Putamen (tissue), 1 donor: ENCODE data around the gene MRPS10.
A peak's percentile ranks its signal among the peaks of the same experiment; 100 is the strongest.
"Not testable (repeated sequence)": the region's sequence is repeated elsewhere in the genome, so short reads cannot be mapped to it uniquely, and the experiment has no call there.

Source experiments
- DNase-seq: peaks from one replicate; pipeline ENCODE4 v3.0.0-alpha.2; 2016; ENCODE audit warnings: low spot score

Gene MRPS10

DNA sequence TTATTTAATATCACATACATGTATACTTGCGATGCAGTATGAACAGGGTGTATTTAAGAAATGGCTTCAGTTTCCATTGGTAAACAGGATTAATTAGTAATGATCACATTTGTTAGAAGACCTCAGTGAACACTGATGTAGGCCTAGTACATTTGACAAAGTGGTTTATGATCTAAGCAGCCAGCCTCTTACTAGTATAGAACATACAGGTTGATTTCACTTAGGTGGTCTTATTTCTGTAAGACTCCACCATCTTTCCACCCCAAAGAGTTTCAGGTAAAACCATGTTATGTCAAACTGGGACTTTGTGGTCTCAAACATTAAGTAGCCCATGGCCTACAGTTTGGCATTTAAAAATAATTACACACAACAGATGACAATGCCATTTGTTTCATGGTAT, 20.2 kb upstream of the MRPS10 start:
- no peak for DNase-seq

DNA sequence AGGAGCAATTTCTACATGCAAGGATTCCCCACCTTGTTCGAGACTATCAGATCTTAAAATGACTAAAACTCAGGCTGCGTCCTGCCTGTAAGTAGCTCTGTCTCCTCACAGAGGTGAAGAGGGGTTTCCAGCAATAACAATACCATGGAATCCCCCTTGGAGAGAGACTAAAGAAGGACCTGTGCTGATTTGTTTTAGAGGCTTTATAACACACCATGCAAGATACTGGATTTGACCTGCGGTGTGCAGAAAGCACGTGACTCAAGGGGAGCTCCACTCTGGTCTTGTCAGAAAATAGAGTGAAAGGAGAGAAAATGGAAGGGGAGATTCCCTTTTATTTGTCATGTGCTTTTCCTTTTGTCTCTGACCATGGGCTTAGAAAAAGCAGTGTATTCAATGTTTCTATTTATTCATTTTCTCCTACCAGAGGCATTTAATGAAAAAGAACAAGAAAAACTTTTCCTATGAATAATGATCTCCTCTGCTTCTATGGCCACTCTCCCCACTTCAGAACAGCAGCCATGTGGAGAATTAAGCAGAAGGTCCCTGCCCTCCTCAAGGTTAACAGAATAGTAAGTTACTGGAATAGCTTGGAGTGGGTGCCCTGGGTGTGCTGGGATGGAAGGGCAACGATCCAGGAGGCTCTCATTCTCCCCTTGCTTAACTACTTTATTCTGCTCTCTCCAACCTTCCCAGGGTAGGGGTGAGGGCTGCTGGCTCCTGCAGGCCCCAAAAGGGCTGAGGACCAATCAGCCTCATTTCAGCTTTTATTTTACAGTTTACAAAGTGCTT, 19.2 kb upstream of the MRPS10 start:
- no peak for DNase-seq

DNA sequence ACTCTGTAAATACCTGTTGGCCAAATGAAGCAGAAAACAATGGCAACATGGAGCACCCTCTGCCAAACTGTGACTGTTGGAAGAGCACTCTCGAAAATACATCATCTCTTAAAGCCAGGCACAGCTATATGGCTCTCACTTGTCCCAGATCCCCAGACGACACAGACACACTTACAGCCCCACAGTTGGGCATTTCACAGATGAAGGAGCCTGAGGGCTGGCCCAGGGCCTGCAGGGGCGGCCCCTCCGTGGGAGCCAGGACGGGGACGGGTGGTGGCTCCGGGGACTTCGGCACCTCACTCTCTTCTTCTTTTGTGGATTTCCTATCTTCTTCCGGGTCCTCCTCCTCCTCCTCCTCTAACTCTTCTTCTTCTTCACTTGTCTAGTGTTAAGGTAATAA, 18.4 kb upstream of the MRPS10 start:
- no peak for DNase-seq

DNA sequence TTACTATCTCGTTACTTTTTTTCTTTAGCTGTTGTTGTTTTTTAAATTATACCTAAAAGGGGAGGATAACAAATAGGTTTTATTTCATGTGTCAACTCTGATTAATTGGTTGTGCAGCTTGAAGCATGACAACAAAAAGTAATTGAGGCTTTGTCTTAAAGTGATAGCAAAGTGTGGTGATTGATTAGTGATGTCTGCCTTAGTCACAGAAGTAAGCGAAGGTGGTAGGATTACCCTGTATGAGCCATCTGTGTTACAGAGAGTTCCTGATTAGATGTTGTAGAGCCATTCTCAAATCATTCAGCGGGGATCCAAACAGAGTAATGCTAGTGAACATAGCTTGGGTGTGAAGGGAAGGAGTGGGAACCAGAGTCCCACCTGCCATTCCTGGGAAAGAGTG, 14.4 kb upstream of the MRPS10 start:
- DNase-seq = no peak

DNA sequence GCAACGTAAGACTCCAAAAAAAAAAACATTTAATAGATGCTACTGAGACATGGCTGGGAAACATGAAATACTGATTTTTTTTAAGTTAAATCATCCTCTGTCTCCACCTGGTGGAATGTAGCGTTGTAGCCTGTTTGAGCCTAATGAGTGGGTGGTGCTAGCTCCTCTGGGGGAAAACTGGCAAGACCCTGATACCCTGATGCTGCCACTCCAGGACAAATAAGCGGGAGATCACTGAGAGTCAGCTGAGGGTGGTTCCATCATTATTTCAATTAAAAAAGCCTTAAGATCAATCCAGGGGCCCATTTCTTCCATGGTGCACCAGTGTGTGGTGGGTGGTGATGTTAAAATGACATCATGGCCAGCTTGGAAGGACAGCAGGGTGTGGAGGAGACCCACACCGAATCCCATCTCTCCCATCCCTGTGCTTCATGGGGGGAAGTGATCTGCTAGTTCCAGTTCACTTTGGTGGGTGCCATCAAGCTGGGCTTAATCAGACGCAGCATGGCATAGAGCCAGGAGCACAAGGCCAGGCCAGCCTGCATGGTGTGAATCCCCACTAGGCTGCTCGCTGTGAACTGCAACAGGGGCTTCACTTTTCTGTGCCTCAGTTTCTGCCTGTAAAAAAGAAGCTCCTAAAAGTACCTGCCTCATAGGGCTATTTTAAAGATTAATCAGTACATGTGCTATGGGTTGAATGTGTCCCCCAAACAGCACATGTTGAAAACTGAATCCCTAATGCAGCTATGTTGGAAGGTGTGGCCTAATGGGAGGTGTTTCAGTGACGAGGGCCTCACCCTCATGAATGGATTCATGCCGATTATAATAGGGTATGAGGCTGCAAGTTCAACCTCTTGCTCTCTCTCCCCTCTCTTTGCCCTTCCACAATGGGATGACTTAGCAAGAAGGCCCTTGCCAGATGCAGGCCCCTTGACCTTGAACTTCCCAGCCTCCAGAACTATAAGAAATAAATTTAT, 13.0 kb upstream of the MRPS10 start:
- no peak for DNase-seq

DNA sequence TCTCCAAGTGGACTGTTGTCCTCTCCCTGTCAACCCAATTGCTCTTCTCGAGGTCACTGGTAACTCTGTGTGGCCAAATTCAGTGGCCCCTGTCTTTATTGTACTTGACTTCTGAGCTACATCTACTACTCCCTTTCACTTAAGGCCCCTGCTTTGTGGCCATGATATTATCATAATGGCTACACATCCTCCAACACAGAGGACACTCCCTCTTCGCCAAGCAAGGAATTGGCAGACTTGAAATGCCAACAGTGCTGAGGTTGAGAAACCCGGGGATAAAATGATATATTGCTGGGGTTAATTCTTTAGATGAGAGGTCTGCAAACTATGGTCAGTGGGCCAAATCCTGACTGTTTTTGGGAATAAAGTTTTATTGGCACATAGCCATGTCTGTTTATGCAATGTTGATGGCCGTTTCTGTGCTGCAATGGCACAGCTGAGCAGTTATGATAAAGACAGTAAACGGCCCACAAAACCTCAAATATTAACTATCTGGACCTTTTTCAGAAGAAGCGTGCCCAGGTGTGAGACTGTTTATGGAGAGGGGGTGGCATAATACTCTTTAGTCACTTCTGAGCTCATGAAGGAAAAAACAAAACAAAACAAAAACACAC, 12.0 kb upstream of the MRPS10 start:
- DNase-seq = no peak

DNA sequence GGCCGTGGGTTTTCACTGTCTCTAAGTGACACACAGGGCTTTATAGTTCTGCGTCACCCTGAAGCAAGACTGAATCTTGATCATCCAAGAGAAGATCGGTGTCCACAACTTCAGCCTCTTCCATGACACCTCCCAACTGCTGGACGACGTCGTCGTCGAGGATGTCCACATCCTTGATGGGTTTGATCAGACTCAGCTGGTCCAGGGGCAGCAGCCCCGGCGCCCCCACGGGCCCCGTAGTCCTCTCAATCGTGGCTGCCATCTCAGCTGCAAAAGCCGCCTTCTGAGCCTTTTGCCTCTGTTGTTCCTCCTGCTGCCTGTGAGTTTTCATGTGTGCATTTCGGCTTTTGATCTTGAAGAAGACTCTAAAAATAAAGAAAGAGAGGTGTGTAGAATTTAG, 10.6 kb upstream of the MRPS10 start:
- DNase-seq = no peak

DNA sequence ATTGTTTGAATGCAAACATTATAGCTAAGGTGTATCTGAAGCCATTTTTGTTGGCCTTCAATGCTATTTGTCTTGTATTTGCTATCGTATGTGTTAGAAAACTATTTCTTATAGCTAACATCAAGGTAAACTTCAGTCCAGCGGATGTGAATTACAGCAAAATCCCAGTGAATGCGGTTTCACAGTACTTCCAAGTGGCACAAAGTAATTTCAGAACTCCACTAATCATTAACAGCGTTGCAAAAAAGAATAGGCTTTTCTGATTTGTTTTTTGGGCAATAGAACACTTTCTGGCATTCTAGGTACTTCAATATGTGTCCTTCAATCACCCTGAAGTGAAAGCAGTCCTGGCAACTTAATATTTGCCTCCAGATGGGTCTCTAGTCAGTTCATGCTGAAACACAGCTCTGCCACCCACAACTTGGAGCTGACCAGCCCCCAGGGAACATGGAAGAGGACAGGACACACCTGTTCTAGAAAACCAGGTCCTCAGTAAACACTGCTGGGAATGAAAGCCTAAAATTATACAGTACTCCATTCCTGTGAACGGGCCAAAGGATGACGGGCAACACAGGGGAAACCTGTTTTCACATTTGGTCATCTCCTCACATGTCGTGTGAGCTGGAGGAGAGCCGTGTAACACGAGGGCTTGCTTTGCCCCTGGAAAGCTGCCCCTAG, 9.7 kb upstream of the MRPS10 start:
- DNase-seq = no peak

DNA sequence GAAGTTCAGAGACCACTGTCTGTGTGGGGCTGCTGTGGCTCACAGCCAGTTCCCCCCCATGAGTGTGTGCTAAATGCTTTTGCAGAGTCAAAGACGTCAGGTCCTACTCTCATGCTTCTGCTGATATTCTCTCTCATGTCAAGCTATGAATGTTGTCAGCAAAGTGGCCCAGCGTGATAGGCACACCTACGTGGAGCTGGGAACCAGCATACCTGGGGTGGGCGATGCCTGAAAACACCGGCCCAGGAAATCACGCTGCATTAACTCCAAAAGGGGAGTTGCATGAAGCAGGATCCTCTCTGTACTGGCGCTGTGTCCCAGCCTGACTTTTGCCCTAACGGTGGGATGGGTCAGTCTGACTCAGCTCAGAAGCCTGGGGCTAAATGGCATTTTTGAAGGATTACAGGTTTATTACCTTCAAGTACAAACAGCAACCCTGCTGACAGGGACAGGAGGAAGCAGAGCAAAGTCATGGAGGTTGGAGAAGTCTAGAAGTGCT, 9.0 kb upstream of the MRPS10 start:
- DNase-seq = no peak

DNA sequence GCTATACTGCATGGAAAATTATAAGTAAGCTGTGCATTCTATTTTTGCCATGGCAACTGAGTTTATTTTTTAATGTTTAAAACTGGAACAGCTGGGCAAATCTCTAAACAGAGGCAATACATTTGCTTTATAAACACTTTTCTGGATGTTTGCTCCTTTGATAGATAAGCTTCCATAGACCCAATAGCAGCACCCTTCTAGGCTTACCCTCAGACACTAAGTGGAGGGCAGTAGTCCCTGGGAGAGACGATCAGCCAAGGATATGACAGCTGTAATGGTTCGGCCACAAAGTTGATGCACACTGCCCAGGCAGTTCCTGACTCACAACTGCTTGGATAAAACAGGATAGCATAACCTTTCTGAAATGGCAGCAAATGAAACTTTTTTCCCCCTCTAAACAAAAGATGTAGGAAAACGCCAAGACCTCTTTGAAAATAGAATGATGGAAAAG, 8.5 kb upstream of the MRPS10 start:
- no peak for DNase-seq

DNA sequence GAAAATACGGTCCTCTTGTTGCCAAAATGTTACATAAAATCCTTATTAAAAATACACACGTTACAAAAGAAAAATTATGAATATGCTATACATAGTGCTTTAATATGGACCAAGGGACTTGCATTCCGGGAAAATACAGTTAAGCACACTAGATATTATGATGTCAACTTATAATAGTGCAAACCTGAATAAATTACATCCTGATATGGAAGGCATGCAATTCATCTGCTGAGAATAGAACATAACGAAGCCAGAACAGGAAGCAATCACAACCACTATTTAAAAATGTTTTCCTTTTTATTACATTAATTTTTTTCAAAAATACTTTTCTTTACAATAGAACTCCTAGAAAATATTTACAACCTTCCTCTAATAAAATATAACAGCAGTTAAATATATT, 7.8 kb upstream of the MRPS10 start:
- DNase-seq = no peak

DNA sequence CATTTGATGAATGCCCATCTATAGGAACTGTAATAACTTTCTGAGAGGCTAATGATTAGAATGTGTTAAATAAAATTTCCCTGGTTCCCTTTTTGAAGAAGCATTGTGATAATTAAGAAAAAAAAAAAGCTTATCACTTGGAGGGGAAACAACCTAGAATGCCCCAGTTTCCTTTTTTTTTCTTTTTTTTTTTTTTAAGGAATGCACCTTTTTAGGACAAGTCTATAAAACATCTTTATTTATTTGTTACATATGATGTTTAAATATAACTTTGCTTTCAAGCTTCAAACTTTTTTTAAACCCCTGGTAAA, 7.3 kb upstream of the MRPS10 start:
- no peak for DNase-seq

DNA sequence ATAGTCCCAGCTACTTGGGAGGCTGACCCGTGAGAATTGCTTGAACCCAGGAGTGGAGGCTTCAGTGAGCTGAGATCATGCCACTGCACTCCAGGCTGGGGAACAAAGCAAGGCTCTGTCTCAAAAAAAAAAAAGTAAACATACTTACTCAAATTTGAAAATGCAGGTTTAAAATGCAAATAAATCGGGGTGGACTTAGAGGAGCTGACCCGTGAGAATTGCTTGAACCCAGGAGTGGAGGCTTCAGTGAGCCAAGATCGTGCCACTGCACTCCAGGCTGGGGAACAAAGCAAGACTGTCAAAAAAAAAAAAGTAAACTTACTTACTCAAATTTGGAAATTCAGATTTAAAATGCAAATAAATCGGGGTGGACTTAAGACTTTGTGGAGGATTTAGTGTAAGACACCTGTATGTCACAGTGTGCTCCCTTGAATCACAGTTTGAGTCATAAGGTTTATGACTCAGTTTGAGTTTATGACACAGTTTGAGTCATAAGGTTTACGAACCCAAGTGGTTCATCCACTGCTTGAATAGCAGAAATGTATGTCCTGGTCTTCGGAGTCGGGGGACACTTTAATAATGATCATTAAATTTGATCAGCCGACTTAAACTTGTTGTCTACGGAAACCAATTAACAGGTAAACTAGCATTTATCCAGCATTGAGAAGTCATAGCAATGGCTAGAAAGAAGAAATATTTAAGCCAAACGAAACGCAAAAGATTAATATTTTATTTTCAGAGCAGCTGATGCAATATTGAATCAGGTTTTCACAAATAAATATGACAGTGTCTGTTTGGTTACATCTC, 6.8 kb upstream of the MRPS10 start:
- DNase-seq = no peak

DNA sequence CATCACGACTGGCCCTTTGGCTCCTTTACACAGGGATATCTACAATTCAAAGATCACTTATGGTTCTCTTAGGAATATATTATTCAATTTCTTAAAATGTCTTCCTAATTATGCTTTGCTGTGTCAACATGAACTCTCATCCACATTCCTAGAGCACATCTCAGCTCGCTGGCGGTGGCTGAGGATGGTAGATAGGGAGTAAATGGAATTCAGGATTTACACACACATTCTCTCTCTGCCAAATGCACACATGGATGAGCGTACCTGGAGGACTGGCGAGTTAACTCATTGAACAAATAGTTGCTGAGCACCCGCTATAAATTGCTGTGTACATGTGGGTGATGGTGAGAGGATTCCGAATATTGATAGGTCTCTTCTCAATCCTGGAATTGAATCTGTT, 4.8 kb upstream of the MRPS10 start:
- no peak for DNase-seq

DNA sequence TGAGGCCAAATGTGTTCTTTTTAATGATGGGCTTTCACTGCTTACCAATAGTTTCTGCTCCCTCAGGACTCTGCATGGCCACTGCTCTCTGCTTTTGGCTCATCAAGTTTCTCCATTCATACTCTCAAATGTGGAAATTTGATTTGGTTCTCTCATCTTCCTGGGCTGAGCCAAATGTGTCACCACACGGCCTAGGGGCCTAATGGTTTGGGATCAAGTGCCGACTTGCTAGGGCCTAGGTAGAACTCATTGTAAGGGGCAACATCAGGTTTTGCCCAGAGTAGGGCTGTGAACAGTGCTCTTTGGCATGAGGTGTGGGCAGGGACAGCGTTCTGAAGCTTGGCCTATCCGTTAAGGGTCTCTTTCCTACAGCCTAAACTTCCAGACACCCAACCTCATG, 3.9 kb upstream of the MRPS10 start:
- no peak for DNase-seq

DNA sequence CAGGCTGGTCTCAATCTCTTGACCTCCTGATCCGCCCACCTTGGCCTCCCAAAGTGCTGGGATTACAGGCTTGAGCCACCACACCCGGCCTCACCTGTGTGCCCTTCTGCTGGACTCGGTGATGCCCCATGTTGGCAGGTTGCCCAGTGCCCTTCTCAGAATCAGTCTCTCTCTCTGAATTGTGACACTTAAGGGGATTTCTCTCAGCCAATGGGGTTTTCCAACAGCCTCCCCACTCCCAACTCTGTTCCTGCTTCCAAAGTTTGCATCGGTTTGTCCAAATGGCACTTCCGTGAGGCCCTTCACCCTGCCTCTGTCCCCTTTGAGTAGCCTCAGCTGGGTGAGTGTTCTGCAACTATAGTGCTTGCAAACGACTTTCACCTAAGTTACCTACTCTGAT, 3.1 kb upstream of the MRPS10 start:
- DNase-seq = no peak

DNA sequence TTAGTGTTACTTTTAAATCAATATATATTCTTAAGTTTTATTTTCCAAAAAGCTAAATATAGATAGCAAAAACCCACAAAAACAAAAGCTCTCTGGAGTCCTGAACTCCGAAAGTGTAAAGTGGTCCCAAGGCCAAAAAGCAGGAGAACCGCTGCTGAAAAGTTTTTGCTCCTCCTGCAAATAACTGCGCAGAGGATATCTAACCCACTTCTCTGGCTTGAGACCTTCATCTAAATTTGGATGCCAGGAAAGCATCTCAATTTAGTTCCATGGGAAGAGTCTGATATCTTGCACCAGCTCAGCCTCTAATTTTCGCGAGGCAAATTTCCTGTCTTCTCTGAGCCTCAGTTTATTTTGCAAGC, 523 bp downstream of the MRPS10 start:
- DNase-seq = peak; percentile 1

DNA sequence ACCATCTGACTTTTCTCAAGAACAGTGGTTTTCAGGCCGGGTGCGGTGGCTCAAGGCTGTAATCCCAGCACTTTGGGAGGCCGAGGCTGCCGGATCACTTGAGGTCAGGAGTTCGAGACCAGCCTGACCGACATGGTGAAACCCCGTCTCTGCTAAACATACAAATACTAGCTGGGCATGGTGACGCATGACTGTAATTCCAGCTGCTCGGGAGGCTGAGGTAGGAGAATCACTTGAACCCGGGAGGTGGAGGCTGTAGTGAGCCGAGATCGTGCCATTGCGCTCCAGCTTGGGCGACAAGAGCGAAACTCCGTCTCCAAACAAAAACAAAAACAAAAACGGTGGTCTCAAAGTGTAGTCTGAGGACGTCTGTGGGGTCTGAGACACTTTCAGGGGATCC, 1.2 kb downstream of the MRPS10 start:
- DNase-seq = not testable (repeated sequence)

DNA sequence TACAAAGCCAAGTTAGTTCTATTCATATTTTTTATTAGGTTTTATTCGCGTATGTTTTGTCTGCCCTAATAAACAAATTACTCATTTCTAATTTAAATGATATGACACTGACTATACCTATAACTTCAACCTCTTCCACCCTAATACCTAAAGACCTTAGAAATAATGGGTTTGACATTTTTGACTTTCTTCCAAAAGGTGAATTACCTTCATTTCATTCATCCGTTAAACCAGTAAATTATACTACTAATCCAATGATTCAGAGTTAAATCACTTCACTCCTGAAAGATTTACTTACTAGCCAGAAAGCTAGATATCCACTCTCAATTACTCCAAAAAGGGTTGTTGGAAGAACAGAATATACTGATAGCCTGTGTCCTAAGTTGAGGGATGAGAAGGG, 5.2 kb downstream of the MRPS10 start:
- DNase-seq = no peak

DNA sequence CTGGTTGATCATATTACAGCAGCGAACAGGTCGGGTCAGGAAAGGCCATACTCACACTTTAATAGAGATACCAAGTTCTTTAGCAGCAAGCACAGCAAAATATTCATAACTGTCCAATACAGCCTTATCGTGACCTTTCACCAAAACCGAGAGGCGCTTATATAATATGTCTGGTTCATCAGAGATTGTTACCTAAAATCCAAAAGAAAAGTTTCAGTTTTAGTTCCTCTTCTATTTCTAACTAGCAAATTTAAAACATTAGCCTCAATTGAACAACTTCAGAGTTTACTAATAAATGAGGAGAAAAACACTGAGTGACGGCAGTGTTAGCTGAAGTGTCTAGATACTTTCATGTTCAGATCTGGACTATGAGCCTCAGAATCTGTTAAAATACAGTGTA, 5.9 kb downstream of the MRPS10 start:
- no peak for DNase-seq

DNA sequence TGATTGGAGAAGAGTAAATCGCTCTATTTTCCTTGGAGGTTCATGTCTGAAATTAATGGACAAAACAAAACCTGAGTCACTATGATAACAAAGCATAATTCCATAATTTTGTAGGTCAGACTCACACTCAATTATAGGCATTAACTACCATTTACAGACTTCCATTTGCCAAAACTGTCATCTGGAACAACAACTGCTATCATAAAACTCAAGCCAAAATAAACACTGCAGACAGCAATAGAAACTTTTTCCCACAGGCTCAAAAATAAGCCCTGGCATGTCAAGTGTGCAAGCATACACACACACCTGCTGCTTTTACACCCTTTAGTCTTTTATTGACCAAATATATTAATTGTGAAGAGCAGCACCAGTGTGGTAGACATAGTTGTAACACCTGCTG, 7.1 kb downstream of the MRPS10 start:
- DNase-seq = no peak
